Measurements from ENCODE around the gene PLCB4.

GRCh38 chr20:9244811-9245210 lies 175.9 kb downstream of the PLCB4 start:
- TF ChIP-seq CTCF (conservative IDR thresholded peaks at IDR 0.05) (no peak), EZH2 (IDR thresholded peaks at IDR 0.05; ENCODE audit: low read depth) (no peak)

All from PC-9 (cell line).